ENCODE results near the gene C19orf67. TPM values are rescaled to one million over a fixed set of nuclear protein-coding genes. Genes with fewer than 3 reads are reported as not detected.
A peak's percentile ranks its signal among the peaks of the same experiment; 100 is the strongest.

C19orf67 gene
- total RNA-seq, 1 experiment from 2014 or later: 0.28 TPM

DNA sequence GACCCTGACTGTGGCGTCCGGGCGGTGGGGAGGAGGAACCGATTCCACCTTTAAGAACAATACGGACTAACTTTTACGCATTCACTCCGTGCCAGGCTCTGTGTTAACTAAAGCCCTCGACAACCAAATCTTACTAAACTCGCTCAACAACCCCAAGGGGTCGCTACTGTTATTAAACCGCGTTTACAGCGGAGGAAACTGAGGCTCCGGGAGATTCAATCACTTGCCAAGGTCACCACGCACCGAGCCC is 3.8 kb upstream of the C19orf67 start:
- POLR2A ChIA-PET: no interaction called here
- BruUV-seq (replicated peaks): no TSS peak

DNA sequence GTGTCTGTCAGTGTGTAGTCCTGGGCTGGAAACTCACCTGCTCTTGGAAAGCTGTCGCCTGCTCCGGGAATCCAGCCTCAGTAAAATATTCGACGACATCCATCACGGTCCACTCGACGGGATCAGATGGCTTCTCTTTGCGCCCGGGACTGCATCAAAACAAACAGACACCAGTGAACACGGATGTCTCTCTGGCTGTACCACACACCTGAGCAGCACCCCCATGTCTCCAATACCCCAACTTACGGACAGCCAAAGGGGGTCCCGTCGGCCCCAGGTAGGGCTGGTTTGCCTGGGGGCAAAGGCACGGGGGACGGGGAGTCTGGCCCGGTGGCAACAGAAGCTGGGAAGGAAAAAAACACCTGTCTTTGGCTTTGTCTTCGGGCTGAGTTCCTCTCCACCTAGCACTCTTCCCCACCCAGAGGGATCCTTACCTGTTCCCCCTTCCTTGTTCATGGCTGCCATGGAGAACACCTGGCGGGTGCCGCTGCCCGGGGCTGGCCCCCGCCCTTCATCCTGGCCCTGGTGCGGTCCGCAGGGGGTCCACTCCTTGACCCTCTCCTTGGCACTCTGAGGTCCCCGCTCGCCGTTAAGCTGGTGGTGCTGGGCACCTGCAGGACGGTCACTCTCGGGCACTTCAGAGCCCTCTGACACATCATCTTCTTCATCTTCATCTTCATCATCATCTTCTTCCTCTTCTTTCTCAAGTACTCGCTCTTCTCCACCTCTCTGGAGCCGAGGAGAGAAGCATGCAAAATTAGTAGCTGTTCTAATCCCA is 3.2 kb upstream of the C19orf67 start:
- BruUV-seq (replicated peaks): TSS peak; percentile 84
- intact Hi-C loops (cut with micrococcal nuclease; ENCODE audit: unreplicated experiment) (no loop called here), in situ Hi-C loops (cut with HindIII; ENCODE audit: low pct_unique_long_range_greater_than_20kb, low sequenced_read_pairs) (no loop called here)
- H3K9me3 ChIP-seq (ENCODE audit: control insufficient read depth, insufficient read depth, low read depth, low read length): peaks cover 3% of the 10 kb centered on the region; the same call in 1 of the 2 replicates
- no peak for ATAC-seq
- ChIA-PET CTCF (no interaction called here), POLR2A (no interaction called here)
- TF ChIP-seq POLR2AphosphoS5 (IDR thresholded peaks at IDR 0.05; ENCODE audit: low read depth, low read length) (no peak), SIN3A (IDR thresholded peaks at IDR 0.05; ENCODE audit: borderline replicate concordance, insufficient read depth, low read depth, low read length) (no peak), TCF7L2 (IDR thresholded peaks at IDR 0.05; ENCODE audit: low read depth, low read length) (no peak), CTCF (IDR thresholded peaks at IDR 0.05) (no peak)
- TF ChIP-seq, protein P1, sequence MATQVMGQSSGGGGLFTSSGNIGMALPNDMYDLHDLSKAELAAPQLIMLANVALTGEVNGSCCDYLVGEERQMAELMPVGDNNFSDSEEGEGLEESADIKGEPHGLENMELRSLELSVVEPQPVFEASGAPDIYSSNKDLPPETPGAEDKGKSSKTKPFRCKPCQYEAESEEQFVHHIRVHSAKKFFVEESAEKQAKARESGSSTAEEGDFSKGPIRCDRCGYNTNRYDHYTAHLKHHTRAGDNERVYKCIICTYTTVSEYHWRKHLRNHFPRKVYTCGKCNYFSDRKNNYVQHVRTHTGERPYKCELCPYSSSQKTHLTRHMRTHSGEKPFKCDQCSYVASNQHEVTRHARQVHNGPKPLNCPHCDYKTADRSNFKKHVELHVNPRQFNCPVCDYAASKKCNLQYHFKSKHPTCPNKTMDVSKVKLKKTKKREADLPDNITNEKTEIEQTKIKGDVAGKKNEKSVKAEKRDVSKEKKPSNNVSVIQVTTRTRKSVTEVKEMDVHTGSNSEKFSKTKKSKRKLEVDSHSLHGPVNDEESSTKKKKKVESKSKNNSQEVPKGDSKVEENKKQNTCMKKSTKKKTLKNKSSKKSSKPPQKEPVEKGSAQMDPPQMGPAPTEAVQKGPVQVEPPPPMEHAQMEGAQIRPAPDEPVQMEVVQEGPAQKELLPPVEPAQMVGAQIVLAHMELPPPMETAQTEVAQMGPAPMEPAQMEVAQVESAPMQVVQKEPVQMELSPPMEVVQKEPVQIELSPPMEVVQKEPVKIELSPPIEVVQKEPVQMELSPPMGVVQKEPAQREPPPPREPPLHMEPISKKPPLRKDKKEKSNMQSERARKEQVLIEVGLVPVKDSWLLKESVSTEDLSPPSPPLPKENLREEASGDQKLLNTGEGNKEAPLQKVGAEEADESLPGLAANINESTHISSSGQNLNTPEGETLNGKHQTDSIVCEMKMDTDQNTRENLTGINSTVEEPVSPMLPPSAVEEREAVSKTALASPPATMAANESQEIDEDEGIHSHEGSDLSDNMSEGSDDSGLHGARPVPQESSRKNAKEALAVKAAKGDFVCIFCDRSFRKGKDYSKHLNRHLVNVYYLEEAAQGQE (IDR thresholded peaks at IDR 0.05; ENCODE audit: insufficient read depth in 1 of 2, low read depth in 2 of 2, low read length in 1 of 2): no peak
- H3K4me3 ChIP-seq (ENCODE audit: low read depth in 2 of 2, low read length in 2 of 2): peak overlapping the region; percentile 50 to 51
- DNase-seq (ENCODE audit: low read depth, low spot score): no peak
- peaks cover 4% of the 10 kb centered on the region for H3K4me1 ChIP-seq (ENCODE audit: control insufficient read depth, insufficient read depth, low read length)
- no peaks in the 10 kb centered on the region; the same call in 1 of the 2 replicates for H3K36me3 ChIP-seq (ENCODE audit: control insufficient read depth, insufficient read depth, low read length)
- no peak overlapping the region for H3K27ac ChIP-seq (ENCODE audit: low read length)
- H3K27me3 ChIP-seq (ENCODE audit: control insufficient read depth, insufficient read depth, low read length): no peaks in the 10 kb centered on the region

More for the DNA sequence above, 3.8 kb upstream of the C19orf67 start:
- Histone ChIP-seq H3K36me3 (ENCODE audit: control insufficient read depth, insufficient read depth, low read length) (no peaks in the 10 kb centered on the region; the same call in 1 of the 2 replicates), H3K27me3 (ENCODE audit: control insufficient read depth, insufficient read depth, low read length) (no peaks in the 10 kb centered on the region), H3K27ac (ENCODE audit: low read length) (no peak overlapping the region), H3K9me3 (ENCODE audit: control insufficient read depth, insufficient read depth, low read depth, low read length) (peaks cover 3% of the 10 kb centered on the region; the same call in 1 of the 2 replicates), H3K4me1 (ENCODE audit: control insufficient read depth, insufficient read depth, low read length) (peaks cover 4% of the 10 kb centered on the region), H3K4me3 (ENCODE audit: low read depth in 2 of 2, low read length in 2 of 2) (peak overlapping the region; percentile 50 to 51)
- intact Hi-C loops (cut with micrococcal nuclease; ENCODE audit: unreplicated experiment) (no loop called here), in situ Hi-C loops (cut with HindIII; ENCODE audit: low pct_unique_long_range_greater_than_20kb, low sequenced_read_pairs) (no loop called here)
- TF ChIP-seq POLR2AphosphoS5 (IDR thresholded peaks at IDR 0.05; ENCODE audit: low read depth, low read length) (no peak), TCF7L2 (IDR thresholded peaks at IDR 0.05; ENCODE audit: low read depth, low read length) (no peak), SIN3A (IDR thresholded peaks at IDR 0.05; ENCODE audit: borderline replicate concordance, insufficient read depth, low read depth, low read length) (no peak), CTCF (IDR thresholded peaks at IDR 0.05) (no peak)
- TF ChIP-seq, protein P1 (IDR thresholded peaks at IDR 0.05; ENCODE audit: insufficient read depth in 1 of 2, low read depth in 2 of 2, low read length in 1 of 2): no peak
- ATAC-seq: no peak
- CTCF ChIA-PET: no interaction called here
- no peak for DNase-seq (ENCODE audit: low read depth, low spot score)

Measured in Panc1 (cell line).